Measurements from ENCODE around the gene CCDC3. TPM values are rescaled to one million over a fixed set of nuclear protein-coding genes. Genes with fewer than 3 reads are reported as not detected.

The CCDC3 gene
- total and polyA plus RNA-seq, 4 donors: 2.2 to 12.3 (median 6.6) TPM

DNA sequence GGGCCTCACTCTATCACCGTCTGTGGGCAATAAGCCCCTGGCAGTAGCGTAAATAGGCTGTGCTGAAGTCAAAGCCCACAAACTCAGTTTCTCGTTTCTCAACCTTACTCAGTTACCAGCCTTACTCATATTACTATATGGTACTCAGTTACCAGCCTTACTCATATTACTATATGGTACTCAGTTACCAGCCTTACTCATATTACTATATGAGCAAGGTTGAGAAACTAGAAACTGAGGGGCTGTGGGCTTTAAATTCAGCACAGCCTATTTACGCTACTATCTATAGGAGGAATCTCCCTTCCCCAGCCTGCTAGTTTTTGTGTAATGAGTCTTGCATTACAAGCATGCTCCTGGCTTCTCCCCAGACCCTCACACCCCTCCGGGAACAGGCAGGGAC, 35.4 kb downstream of the CCDC3 start:
- Histone ChIP-seq H3K9me3 (ENCODE audit: control insufficient read depth in 4 of 4, low read length in 3 of 4) (no peaks in the 10 kb centered on the region), H3K27ac (ENCODE audit: low read depth in 1 of 2, low read length in 2 of 2) (no peak overlapping the region), H3K27me3 (ENCODE audit: control insufficient read depth in 4 of 4, insufficient read depth in 4 of 4, low read length in 3 of 4) (no peaks in the 10 kb centered on the region), H3K4me1 (ENCODE audit: control insufficient read depth in 4 of 4, insufficient read depth in 4 of 4, low read length in 3 of 4) (peaks cover 0 to under 1% (median under 1%) of the 10 kb centered on the region in 4 donors), H3K4me3 (ENCODE audit: low read depth in 1 of 3, low read length in 3 of 3) (no peak overlapping the region), H3K36me3 (ENCODE audit: control insufficient read depth in 4 of 4, insufficient read depth in 3 of 4, low read depth in 1 of 4, low read length in 3 of 4) (no peaks in the 10 kb centered on the region), H3K9ac (ENCODE audit: low read depth in 1 of 2, low read length in 2 of 2) (no peak overlapping the region)
- no peak for DNase-seq (ENCODE audit: low spot score)
- TF ChIP-seq RXRA (IDR thresholded peaks at IDR 0.05) (no peak), FOXA1 (IDR thresholded peaks at IDR 0.05) (no peak), GABPA (IDR thresholded peaks at IDR 0.05 in 1 of 2, conservative IDR thresholded peaks at IDR 0.05 in 1 of 2) (no peak), HNF4G (IDR thresholded peaks at IDR 0.05) (no peak), YY1 (IDR thresholded peaks at IDR 0.05) (no peak), HNF4A (conservative IDR thresholded peaks at IDR 0.05) (no peak), TAF1 (conservative IDR thresholded peaks at IDR 0.05) (no peak), EGR1 (IDR thresholded peaks at IDR 0.05; ENCODE audit: low read depth in 2 of 2) (no peak), NR2F2 (IDR thresholded peaks at IDR 0.05) (no peak), FOXA2 (IDR thresholded peaks at IDR 0.05) (no peak), ZBTB33 (IDR thresholded peaks at IDR 0.05) (no peak), CTCF (IDR thresholded peaks at IDR 0.05; ENCODE audit: low read depth, low read length, missing input control) (no peak)
- TF ChIP-seq, protein P1, sequence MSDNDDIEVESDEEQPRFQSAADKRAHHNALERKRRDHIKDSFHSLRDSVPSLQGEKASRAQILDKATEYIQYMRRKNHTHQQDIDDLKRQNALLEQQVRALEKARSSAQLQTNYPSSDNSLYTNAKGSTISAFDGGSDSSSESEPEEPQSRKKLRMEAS (IDR thresholded peaks at IDR 0.05): no peak
- 93% methylated on average over 5 of the region's 5 CpGs for WGBS

GRCh38 chr10:12965571-12965970, 35.9 kb downstream of the CCDC3 start:
- Histone ChIP-seq H3K9me3 (ENCODE audit: control insufficient read depth in 4 of 4, low read length in 3 of 4) (no peaks in the 10 kb centered on the region), H3K9ac (ENCODE audit: low read depth in 1 of 2, low read length in 2 of 2) (no peak overlapping the region), H3K27me3 (ENCODE audit: control insufficient read depth in 4 of 4, insufficient read depth in 4 of 4, low read length in 3 of 4) (no peaks in the 10 kb centered on the region), H3K4me1 (ENCODE audit: control insufficient read depth in 4 of 4, insufficient read depth in 4 of 4, low read length in 3 of 4) (peaks cover 3 to 6% (median 5%) of the 10 kb centered on the region in 4 donors), H3K4me3 (ENCODE audit: low read depth in 1 of 3, low read length in 3 of 3) (no peak overlapping the region), H3K27ac (ENCODE audit: low read depth in 1 of 2, low read length in 2 of 2) (no peak overlapping the region), H3K36me3 (ENCODE audit: control insufficient read depth in 4 of 4, insufficient read depth in 3 of 4, low read depth in 1 of 4, low read length in 3 of 4) (no peaks in the 10 kb centered on the region)
- TF ChIP-seq RXRA (IDR thresholded peaks at IDR 0.05): no peak
- DNase-seq (ENCODE audit: low spot score): no peak
- 56% methylated on average over 4 of the region's 4 CpGs for WGBS

DNA sequence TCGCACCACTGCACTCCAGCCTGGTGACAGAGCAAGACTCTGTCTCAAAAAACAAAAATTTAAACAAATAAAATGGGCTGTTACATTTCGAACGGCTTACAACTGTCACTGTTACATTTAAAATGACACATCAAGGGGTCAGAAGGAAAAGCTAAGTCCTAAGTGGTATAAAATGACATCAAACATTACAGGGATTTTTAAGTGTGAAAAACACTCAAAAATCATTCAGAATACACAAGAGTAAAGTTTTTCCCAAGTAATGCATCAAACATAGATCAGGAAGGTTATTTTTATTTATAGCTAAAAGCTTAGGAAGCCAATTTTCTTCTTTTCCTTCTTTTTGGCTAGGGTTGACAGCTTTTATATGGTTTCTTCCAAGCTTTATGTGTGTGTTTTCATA, 39.0 kb downstream of the CCDC3 start:
- 83% methylated on average over 3 of the region's 3 CpGs for WGBS
- Histone ChIP-seq H3K9ac (ENCODE audit: low read depth in 1 of 2, low read length in 2 of 2) (no peak overlapping the region), H3K36me3 (ENCODE audit: control insufficient read depth in 4 of 4, insufficient read depth in 3 of 4, low read depth in 1 of 4, low read length in 3 of 4) (no peaks in the 10 kb centered on the region), H3K27me3 (ENCODE audit: control insufficient read depth in 4 of 4, insufficient read depth in 4 of 4, low read length in 3 of 4) (no peaks in the 10 kb centered on the region), H3K9me3 (ENCODE audit: control insufficient read depth in 4 of 4, low read length in 3 of 4) (no peaks in the 10 kb centered on the region), H3K4me1 (ENCODE audit: control insufficient read depth in 4 of 4, insufficient read depth in 4 of 4, low read length in 3 of 4) (peaks cover 3 to 13% (median 11%) of the 10 kb centered on the region in 4 donors), H3K27ac (ENCODE audit: low read depth in 1 of 2, low read length in 2 of 2) (no peak overlapping the region), H3K4me3 (ENCODE audit: low read depth in 1 of 3, low read length in 3 of 3) (no peak overlapping the region)
- no peak for DNase-seq (ENCODE audit: low spot score)
- TF ChIP-seq TAF1 (conservative IDR thresholded peaks at IDR 0.05) (no peak), YY1 (IDR thresholded peaks at IDR 0.05) (no peak), SP1 (IDR thresholded peaks at IDR 0.05) (no peak), GABPA (IDR thresholded peaks at IDR 0.05 in 1 of 2, conservative IDR thresholded peaks at IDR 0.05 in 1 of 2) (no peak), RXRA (IDR thresholded peaks at IDR 0.05) (no peak), FOXA2 (IDR thresholded peaks at IDR 0.05) (no peak), NR2F2 (IDR thresholded peaks at IDR 0.05) (no peak), JUND (IDR thresholded peaks at IDR 0.05) (no peak), FOXA1 (IDR thresholded peaks at IDR 0.05) (no peak), ZBTB33 (IDR thresholded peaks at IDR 0.05) (no peak), HNF4A (conservative IDR thresholded peaks at IDR 0.05) (no peak), HNF4G (IDR thresholded peaks at IDR 0.05) (no peak), ATF3 (IDR thresholded peaks at IDR 0.05) (no peak), REST (IDR thresholded peaks at IDR 0.05) (no peak)
- TF ChIP-seq, protein P1 (IDR thresholded peaks at IDR 0.05): no peak

All from liver (tissue), 9 donors.